HK-2 (cell line): Measurements from ENCODE around the gene NAALAD2.
"Not testable (repeated sequence)": the region's sequence is repeated elsewhere in the genome, so short reads cannot be mapped to it uniquely, and the experiment has no call there.

Experiments
- DNase-seq: peaks from one replicate; pipeline ENCODE4 v3.0.0-alpha.2; 2018; ENCODE audit not compliant: unreplicated experiment

Gene NAALAD2

GRCh38 chr11:90192869-90193582 is 58.6 kb downstream of the NAALAD2 start:
- DNase-seq = no peak

- no peak for DNase-seq
Measured at GRCh38 chr11:90197377-90197776, 62.9 kb downstream of the NAALAD2 start.

- DNase-seq = no peak
Measured at GRCh38 chr11:90202342-90202741, 67.9 kb downstream of the NAALAD2 start.

DNA sequence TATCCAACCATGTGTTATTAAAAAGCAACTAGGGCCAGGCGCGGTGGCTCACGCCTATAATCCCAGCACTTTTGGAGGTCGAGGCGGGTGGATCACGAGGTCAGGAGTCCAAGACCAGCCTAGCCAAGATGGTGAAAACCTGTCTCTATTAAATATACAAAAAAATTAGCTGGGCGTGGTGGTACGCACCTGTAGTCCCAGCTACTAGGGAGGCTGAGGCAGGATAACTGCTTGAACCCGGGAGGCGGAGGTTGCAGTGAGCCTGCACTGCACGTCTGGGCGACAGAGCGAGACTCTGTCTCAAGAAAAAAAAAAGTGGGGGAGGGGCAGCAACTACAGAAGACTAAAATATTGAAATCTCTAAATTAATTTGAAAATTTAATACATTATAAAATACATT is 69.9 kb downstream of the NAALAD2 start:
- no peak for DNase-seq

GRCh38 chr11:90204832-90205646 is 70.6 kb downstream of the NAALAD2 start:
- no peak for DNase-seq

GRCh38 chr11:90207992-90208391 is 73.5 kb downstream of the NAALAD2 start:
- not testable (repeated sequence) for DNase-seq

GRCh38 chr11:90208857-90209256 is 74.4 kb downstream of the NAALAD2 start:
- no peak for DNase-seq

GRCh38 chr11:90213322-90213721 is 78.9 kb downstream of the NAALAD2 start:
- no peak for DNase-seq

GRCh38 chr11:90216611-90217010 is 82.1 kb downstream of the NAALAD2 start:
- no peak for DNase-seq

DNA sequence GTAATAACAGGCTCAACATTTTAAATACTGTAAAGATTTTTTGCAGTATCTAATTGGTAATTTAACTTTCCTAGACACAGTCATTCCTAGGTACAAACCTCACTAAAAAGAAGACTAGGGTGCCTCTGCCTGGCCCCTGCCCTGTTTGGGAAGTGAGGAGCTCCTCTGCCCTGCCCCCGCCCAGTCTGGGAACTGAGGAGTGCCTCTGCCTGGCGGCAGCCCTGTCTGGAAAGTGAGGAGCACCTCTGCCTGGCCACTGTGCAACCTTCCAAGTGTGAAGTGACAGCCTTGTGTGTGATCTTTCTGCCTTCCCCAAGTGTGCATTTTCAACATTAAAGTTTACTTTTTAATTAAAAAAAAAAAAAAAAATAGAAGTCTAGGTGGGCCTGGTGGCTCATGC is 84.1 kb downstream of the NAALAD2 start:
- no peak for DNase-seq

DNA sequence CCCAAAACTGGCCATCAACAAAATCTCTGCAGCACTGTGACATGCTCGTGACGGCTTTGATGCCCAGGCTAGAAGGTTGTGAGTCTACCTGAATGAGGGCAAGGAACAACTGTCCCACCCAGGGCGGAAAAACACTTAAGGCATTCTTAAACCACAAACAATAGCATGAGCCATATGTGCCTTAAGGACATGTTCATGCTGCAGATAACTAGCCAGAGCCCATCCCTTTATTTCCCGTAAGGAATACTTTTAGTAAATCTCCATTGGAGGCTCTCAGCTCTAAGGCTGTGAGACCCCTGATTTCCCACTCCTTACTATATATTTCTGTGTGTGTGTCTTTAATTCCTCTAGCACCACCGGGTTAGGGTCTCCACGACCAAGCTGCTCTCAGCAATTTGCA is 85.0 kb downstream of the NAALAD2 start:
- DNase-seq = no peak

GRCh38 chr11:90220391-90220790 is 85.9 kb downstream of the NAALAD2 start:
- no peak for DNase-seq

DNA sequence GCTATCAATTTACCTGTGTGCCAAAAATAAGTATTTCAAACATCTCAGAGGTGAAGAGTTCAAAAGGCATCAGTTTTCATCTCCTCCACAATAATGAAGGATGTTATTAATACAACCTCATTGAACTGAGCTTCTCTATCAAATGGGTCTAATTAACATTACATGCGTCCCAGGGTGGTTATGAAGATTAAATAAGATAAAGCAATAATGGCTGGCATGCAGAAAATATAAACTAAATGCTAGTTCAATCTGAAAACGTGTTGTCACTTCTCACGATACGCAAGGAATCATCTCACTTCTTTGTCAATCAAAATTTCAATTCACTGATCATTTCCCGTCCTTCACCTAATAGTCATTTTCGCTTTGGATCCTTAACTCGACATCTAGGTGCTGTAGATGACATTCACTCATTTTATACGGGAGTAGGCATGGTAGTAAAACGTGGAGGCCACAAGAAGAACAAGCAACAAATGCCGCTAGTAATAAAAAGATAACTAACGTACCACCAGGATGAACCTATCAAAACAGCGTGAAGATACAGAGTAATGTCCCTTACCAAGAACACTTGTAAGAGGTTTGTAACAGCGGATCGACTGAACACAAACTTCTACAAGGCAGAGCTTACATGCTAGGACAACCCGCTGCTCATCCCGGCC is 87.5 kb downstream of the NAALAD2 start:
- DNase-seq = no peak

DNA sequence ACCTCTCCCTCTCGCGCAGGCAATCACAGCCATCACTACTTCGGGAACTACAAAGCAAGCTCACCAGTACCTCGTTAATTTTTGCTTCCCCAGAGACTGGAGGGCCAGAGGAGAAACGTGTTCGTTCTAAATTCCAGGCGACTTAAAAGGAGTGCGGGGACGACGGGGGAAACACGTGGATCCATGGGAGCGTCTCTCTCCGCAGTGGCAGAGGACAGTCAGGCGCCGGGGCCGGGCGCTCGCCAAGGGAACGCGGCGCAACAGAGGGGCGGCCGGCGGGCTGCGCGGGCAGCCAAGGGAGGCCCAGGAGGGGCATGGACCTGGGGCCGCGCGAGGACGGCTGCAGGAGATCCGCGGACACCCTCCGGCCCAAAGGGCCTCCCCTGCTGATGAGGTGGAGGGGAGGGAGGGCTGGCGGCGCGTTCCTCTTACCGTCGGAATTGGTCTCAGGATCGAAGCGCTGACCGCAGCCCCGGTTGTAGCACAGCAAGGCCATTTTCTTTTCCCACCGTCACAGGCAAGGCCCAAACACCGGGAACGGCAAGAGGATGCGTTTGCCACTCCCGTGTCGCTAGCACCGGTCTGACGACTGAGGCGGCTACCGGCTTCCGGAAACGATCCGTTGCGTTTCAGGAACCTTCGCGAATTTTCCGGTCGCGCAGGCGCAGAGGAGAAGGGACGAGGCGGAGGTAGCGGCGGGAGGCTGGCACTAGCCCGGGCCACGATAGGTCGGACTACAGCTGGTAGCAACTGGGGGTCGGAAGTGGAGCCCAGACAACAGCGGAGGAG is 88.2 kb downstream of the NAALAD2 start, which contains the start of gene CHORDC1:
TSS of gene CHORDC1 (minus strand) at position 591 of the 789 bp plus-strand sequence. CDS start at position 496, 95 bp downstream.
- DNase-seq = peak; percentile 86

GRCh38 chr11:90223248-90223585 is 88.8 kb downstream of the NAALAD2 start:
- no peak for DNase-seq

- DNase-seq = no peak
Measured at GRCh38 chr11:90228056-90228455, 93.6 kb downstream of the NAALAD2 start.

- DNase-seq = no peak
Measured at GRCh38 chr11:90229791-90230190, 95.3 kb downstream of the NAALAD2 start.

DNA sequence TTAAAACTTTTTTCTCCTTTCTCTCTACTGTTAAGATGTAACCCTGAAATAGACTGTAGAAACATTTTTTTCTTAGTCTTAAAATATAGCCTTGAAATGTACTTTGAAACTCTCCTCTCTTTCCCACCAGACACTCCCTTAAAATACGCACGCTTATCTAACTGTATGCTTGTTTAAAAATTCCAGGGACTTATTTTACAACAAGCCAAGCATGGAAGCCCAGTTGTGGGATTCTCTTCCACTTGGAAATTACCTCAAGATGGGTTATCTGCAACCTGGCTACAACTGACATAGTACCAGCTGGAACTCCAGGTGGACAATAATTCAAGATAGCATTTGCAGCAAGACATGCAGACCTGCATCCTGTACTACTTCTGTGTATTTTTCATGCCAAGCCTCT is 100.5 kb downstream of the NAALAD2 start:
- no peak for DNase-seq

- no peak for DNase-seq
Measured at GRCh38 chr11:90235526-90235925, 101.1 kb downstream of the NAALAD2 start.

DNA sequence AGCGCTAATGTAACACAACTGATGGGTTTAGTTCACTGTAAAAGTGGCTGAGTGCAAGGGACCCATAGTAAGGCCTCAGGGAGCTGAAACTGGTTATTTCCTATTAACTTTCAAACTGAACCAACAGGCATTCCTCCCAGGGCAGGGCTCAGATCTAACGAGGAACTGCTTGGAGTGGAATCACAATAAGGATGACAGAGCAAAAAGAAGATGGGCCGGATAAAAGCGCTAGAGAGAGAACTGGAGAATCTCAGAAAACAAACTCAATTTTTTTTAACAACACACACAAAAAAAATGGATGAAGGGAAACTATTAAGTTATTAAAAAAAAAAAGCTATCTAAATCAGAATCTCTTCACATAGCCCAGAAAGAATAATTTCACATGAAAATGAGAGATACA is 102.5 kb downstream of the NAALAD2 start:
- no peak for DNase-seq

GRCh38 chr11:90239967-90240636 is 105.6 kb downstream of the NAALAD2 start:
- not testable (repeated sequence) for DNase-seq
